T-helper 2 cell treated with Interferon-gamma antibody and Interleukin-4, amounts not matched to agents 100 ng/mL and 5 ng/mL, for 36 hours (primary cell): ENCODE results near the gene CCNG2. TPM values are rescaled to one million over a fixed set of nuclear protein-coding genes. Genes with fewer than 3 reads are reported as not detected.

Experiments
- intact Hi-C: fragments of 100-400 bp; cut with micrococcal nuclease; formaldehyde crosslinking; loops from one replicate; pipeline ENCODE4 v1.15.1; 2023
- total RNA-seq: library from RNA; stranded (reverse); gene quantifications from 2 replicates; pipeline ENCODE4 v1.2.3, GENCODE V29; 2022

CCNG2 gene
- total RNA-seq, 1 donor from 2014 or later = 19.9 TPM

- intact Hi-C loops = loop anchor here (10.0 kb wide), 1 partner anchor 685 kb away; no protein-coding TSS in a partner anchor
Observed at GRCh38 chr4:77199701-77200100, 42.7 kb downstream of the CCNG2 start.

GRCh38 chr4:77201343-77201742 lies 44.3 kb downstream of the CCNG2 start:
- intact Hi-C loops = loop anchor here (10.0 kb wide), 1 partner anchor 687 kb away; no protein-coding TSS in a partner anchor

- intact Hi-C loops = loop anchor here (2.0 to 10.0 kb wide), 3 partner anchors 43 to 687 kb away; no protein-coding TSS in a partner anchor
Observed at GRCh38 chr4:77201857-77202256, 44.9 kb downstream of the CCNG2 start.

- intact Hi-C loops = loop anchor here (2.0 to 10.0 kb wide), 3 partner anchors 44 to 688 kb away; no protein-coding TSS in a partner anchor
Observed at GRCh38 chr4:77202491-77202890, 45.5 kb downstream of the CCNG2 start.

- intact Hi-C loops = loop anchor here (1.0 to 10.0 kb wide), 4 partner anchors 45 to 689 kb away; no protein-coding TSS in a partner anchor
Observed at GRCh38 chr4:77203380-77204197, 46.6 kb downstream of the CCNG2 start.

- intact Hi-C loops = loop anchor here (10.0 kb wide), 1 partner anchor 690 kb away; no protein-coding TSS in a partner anchor
Observed at GRCh38 chr4:77204621-77205020, 47.6 kb downstream of the CCNG2 start.

GRCh38 chr4:77209012-77209411 lies 52.0 kb downstream of the CCNG2 start:
- intact Hi-C loops = loop anchor here (10.0 kb wide), 1 partner anchor 694 kb away; no protein-coding TSS in a partner anchor

- intact Hi-C loops = loop anchor here (10.0 kb wide), 1 partner anchor 695 kb away; no protein-coding TSS in a partner anchor
Observed at GRCh38 chr4:77209936-77210335, 52.9 kb downstream of the CCNG2 start.

GRCh38 chr4:77215107-77215506 lies 58.1 kb downstream of the CCNG2 start:
- intact Hi-C loops = no loop called here

GRCh38 chr4:77217526-77217925 lies 60.5 kb downstream of the CCNG2 start:
- intact Hi-C loops = no loop called here

- intact Hi-C loops = no loop called here
Observed at GRCh38 chr4:77219266-77219665, 62.3 kb downstream of the CCNG2 start.

Other genes with a start within 250 kb of the CCNG2 start
- 4.5 and 4.7 TPM in 2 replicates for gene SEPTIN11, start 207.5 kb upstream of the CCNG2 start, total RNA-seq
- gene CCNI, start 81.2 kb upstream of the CCNG2 start, total RNA-seq = 213 and 220 TPM in 2 replicates